Prostate gland (tissue), 2 donors: ENCODE measurements around the gene HSBP1L1.

Source experiments
- POLR2AphosphoS5 ChIP-seq: sonication (generic); formaldehyde crosslinking; IDR thresholded peaks from one replicate; pipeline ENCODE4 v1.6.1; 2017; ENCODE audit warnings: antibody characterized with exemption
- TF ChIP-seq, protein P1 (sequence below), 4 experiments: fragments of 200-600 bp in 2 of 4; fragments of 450-650 bp in 2 of 4; sonication (generic) in 2 of 4; IDR thresholded peaks; 1 replicate in 3 of 4; 2 replicates in 1 of 4; pipeline ENCODE4 v1.5.1; 2016 to 2019; ENCODE audit warnings: antibody characterized with exemption in 4 of 4, mild to moderate bottlenecking in 2 of 4, moderate library complexity in 2 of 4

DNA sequence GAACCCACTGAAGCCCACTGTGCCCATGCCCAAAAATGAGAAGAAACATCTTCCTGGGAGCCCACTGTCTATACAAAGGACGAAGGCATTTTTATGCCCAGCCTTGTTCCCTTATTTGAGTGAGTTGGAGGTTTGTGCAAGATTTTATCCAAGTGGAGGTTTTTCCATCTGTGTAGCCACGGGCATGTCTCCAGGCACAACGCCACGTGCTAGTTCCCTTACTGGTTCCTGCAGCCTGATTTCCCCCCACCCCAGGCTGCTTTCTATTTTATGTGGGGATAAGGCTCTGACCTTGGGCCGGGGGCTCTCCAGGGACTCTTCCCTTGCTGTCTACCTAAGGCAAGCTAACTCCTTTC is 46.1 kb downstream of the HSBP1L1 start:
- no peak for TF ChIP-seq POLR2AphosphoS5
- TF ChIP-seq, protein P1, sequence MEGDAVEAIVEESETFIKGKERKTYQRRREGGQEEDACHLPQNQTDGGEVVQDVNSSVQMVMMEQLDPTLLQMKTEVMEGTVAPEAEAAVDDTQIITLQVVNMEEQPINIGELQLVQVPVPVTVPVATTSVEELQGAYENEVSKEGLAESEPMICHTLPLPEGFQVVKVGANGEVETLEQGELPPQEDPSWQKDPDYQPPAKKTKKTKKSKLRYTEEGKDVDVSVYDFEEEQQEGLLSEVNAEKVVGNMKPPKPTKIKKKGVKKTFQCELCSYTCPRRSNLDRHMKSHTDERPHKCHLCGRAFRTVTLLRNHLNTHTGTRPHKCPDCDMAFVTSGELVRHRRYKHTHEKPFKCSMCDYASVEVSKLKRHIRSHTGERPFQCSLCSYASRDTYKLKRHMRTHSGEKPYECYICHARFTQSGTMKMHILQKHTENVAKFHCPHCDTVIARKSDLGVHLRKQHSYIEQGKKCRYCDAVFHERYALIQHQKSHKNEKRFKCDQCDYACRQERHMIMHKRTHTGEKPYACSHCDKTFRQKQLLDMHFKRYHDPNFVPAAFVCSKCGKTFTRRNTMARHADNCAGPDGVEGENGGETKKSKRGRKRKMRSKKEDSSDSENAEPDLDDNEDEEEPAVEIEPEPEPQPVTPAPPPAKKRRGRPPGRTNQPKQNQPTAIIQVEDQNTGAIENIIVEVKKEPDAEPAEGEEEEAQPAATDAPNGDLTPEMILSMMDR (IDR thresholded peaks at IDR 0.05): no peak
